ENCODE data around the gene STK40. TPM values are rescaled to one million over a fixed set of nuclear protein-coding genes. Genes with fewer than 3 reads are reported as not detected.

The STK40 gene
- total and polyA plus RNA-seq, 9 of the 15 experiments (the other 6 are each of a cell fraction or from before 2014, with no cell fraction given), result 0.69 to 94.3 (median 39.1) TPM

- peak; percentile 49; the same call in 1 of the 2 replicates for TF ChIP-seq NR2C1 (IDR thresholded peaks at IDR 0.05)
- peak; percentile 32; the same call in 1 of the 2 replicates for TF ChIP-seq NR2C1 (tag; IDR thresholded peaks at IDR 0.05)
- peak; percentile 73 for TF ChIP-seq XRCC5 (IDR thresholded peaks at IDR 0.05; ENCODE audit: low read depth, low read length)
- no peak for TF ChIP-seq LEF1 (IDR thresholded peaks at IDR 0.05)
- TF ChIP-seq PURB (CRISPR knock-in tag; IDR thresholded peaks at IDR 0.05; ENCODE audit: low read depth), result no peak
- TF ChIP-seq FOSL1 (tag; conservative IDR thresholded peaks at IDR 0.05), result peak; percentile 77
- no peak for TF ChIP-seq GATAD2A (IDR thresholded peaks at IDR 0.05)
- no peak for TF ChIP-seq STAT5A (IDR thresholded peaks at IDR 0.05; ENCODE audit: borderline replicate concordance, low read length)
- 0 out of 2 replicates have a peak, but pooled peaks have one; percentile 2 for TF ChIP-seq MYNN (IDR thresholded peaks at IDR 0.05)
- no peak for TF ChIP-seq MYNN (CRISPR knock-in tag; IDR thresholded peaks at IDR 0.05)
- peak; percentile 29 to 74; a peak in 2 of 4 replicates for TF ChIP-seq NONO (IDR thresholded peaks at IDR 0.05; ENCODE audit: low read depth in 2 of 2, low read length in 1 of 2)
- TF ChIP-seq MBD2 (IDR thresholded peaks at IDR 0.05; ENCODE audit: borderline replicate concordance, low read depth), result peak; percentile 90
- peak; percentile 29 for TF ChIP-seq U2AF1 (optimal IDR thresholded peaks at IDR 0.05; ENCODE audit: low read depth, low read length)
- peak; percentile 92 for TF ChIP-seq MYC (IDR thresholded peaks at IDR 0.05; ENCODE audit: low read depth, low read length)
- TF ChIP-seq MYC (CRISPR knock-in tag; IDR thresholded peaks at IDR 0.05; ENCODE audit: borderline replicate concordance, low read depth), result 0 out of 2 replicates have a peak, but pooled peaks have one; percentile 59
- peak; percentile 73; the same call in 1 of the 2 replicates for TF ChIP-seq USF2 (CRISPR knock-in tag; IDR thresholded peaks at IDR 0.05)
- TF ChIP-seq E2F5 (CRISPR knock-in tag; IDR thresholded peaks at IDR 0.05), result peak; percentile 59; the same call in 1 of the 2 replicates
- TF ChIP-seq ZFPM2 (CRISPR knock-in tag; IDR thresholded peaks at IDR 0.05), result peak; percentile 74; the same call in 1 of the 2 replicates
- peak; percentile 50; the same call in 1 of the 2 replicates for TF ChIP-seq ZNF316 (IDR thresholded peaks at IDR 0.05)
- peak; percentile 90; the same call in 1 of the 2 replicates for TF ChIP-seq STAT6 (CRISPR knock-in tag; IDR thresholded peaks at IDR 0.05)
- peak; percentile 98 for TF ChIP-seq RBFOX2 (IDR thresholded peaks at IDR 0.05; ENCODE audit: low read depth, low read length)
- TF ChIP-seq U2AF2 (optimal IDR thresholded peaks at IDR 0.05; ENCODE audit: low read depth, low read length), result no peak
Observed at GRCh38 chr1:36397378-36398230, 11.9 kb upstream of the STK40 start, which contains the start of gene LSM10 (continued).
